GM21737 (cell line): ENCODE data around the gene CLCNKA.
"Not testable (repeated sequence)": the region's sequence is repeated elsewhere in the genome, so short reads cannot be mapped to it uniquely, and the experiment has no call there.

Experiments
- ATAC-seq: cut with Tn5 transposase; IDR thresholded peaks from one replicate; pipeline ENCODE4 v1.9.1; 2021; ENCODE audit warnings: mild to moderate bottlenecking, moderate library complexity; ENCODE audit not compliant: unreplicated experiment

The CLCNKA gene

DNA sequence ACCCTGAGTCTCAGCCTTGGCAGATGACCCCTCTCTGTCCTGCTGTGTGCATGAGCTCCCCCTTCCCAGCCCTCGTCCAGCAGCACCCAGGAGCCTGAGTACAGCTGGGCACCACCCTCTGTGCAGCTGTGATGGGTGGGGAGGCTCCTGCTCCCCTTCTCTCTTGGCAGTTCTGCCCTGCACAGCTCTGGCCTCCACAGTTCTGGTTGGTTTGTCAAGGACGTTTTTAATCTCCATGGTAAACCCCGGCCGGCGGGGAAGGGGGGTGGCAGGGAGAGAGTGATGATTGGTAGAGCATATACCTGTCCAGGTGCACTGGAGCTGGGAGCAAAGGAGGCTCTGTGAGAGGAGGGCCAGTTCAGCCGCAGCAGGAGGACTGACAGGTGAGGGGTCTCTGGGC, at the start of gene CLCNKA:
CLCNKA (plus strand) TSS at position 356 of the 400 bp plus-strand sequence. CDS start 584 bp downstream, outside the sequence.
- ATAC-seq = no peak

- no peak for ATAC-seq
These were observed 49.4 kb upstream of the CLCNKA start for GRCh38 chr1:15972409-15972808.

GRCh38 chr1:15973772-15974171, 48.1 kb upstream of the CLCNKA start:
- ATAC-seq = no peak

DNA sequence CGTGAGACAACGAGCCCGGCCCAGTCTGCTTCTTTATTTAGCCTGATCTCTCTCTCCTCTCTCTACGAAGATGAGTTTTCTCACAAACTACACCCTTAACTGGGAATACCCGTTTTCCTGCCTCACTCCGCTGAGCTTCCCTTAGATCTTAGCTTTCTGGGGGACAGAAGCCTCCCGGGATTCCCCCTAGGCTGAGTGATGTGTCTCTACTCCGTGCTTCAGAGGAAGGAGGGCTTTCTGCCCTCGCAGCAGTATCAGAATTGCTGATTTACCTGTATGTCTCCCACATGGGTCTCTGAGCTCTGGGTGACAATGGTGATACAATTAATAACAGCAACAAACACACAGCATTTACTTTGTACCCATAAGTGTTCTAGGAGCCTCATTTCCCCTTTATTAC, 47.0 kb upstream of the CLCNKA start:
- ATAC-seq = no peak

DNA sequence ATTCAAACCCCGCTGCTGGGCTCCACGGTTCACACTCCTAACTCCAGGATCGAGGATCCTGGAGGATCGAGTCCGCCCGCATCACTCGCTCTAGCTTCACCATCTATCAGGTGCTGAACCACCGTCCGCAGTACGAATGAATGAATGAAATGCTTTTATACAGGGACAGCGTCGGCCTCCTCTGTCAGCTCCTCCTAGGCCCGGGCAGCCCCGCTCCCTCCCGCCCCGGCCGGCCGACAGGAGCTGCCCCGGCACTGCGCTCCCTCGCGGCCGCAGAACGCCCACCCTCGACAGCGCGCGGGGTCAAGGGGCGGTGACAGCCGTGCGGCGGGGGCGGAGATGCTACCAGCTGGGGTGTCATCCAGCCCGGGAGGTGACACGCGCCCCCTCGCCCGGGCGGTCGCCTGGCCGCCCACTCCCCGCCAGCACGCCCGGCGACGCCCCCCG, 46.5 kb upstream of the CLCNKA start:
- ATAC-seq = peak; percentile 58

DNA sequence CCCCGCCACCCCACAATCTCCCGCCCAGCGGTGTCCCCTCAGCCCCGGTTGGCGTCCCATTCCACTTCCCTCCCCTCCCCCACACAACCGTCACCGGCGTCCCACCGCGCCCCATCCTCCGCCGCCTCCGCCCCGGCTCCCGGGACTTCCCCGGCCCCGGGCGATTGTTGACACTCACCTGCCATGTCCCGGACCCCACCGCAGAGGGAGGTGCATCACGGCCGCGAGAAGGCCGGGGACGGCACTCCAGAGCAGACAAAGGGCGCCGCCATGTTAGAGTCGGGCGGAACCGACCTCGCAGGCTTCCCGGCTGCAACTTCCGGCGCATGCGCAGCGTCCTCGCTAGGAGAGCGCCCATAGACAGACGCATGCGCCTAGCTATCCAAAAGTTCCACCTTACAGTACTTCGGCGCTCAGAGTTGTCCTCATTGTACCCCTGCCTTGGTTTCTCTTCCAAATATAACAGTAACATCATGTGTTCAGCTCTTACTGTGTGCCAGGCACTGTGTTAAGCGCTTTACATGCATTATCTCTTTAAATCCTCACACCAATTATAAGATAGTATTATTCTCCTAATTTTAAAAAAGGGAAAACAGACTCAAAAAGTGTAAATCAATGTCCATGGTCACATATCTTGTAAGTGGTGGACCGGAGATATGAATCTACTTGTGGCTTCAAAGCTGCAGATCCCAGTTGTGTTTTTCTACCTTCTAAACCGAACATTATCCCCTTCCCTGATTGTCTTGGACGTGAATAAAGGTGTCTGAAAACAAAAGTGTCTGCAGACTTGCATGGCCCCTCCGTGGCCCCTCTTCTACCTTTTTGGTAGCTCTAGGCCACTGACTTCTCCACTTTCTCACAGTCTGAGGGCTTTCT, 45.8 kb upstream of the CLCNKA start, which contains the start of gene ZBTB17:
ZBTB17 (minus strand) TSS at position 297 of the 876 bp plus-strand sequence. CDS start 27,606 bp downstream, outside the sequence.
- ATAC-seq = peak; percentile 58

DNA sequence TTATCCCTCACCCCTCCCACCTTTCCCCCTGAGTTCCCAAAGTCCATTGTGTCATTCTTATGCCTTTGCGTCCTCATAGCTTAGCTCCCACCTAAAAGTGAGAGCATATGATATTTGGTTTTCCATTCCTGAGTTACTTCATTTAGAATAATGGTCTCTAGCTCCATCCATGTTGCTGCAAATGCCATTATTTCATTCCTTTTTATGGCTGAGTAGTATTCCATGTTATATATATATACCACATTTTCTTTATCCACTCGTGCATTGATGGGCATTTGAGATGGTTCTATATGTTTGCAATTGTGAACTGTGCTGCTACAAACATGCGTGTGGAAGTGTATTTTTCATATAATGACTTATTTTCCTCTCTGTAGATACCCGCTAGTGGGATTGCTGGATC, 43.9 kb upstream of the CLCNKA start:
- not testable (repeated sequence) for ATAC-seq

- no peak for ATAC-seq
These were observed 40.2 kb upstream of the CLCNKA start for GRCh38 chr1:15981679-15982078.

DNA sequence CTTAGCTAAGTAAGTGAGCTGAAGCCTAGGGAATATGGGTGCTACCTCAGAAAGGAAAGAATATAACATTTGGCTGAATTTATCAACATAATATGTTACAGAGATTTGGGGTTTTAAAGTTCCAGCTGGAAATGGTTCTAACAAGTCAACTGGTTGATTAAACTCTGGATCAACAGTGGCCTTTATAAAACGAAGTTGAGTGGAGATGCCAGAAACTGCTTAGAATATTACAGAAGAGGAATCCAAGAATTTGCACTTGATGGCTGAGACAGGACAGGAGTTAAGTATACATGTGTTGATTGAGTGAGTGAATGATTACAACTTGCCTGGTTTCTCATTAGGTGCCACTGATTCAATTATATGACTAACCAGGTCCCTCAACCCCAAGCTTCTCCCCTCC, 38.6 kb upstream of the CLCNKA start:
- no peak for ATAC-seq

GRCh38 chr1:15985611-15986297, 36.1 kb upstream of the CLCNKA start:
- ATAC-seq = no peak

DNA sequence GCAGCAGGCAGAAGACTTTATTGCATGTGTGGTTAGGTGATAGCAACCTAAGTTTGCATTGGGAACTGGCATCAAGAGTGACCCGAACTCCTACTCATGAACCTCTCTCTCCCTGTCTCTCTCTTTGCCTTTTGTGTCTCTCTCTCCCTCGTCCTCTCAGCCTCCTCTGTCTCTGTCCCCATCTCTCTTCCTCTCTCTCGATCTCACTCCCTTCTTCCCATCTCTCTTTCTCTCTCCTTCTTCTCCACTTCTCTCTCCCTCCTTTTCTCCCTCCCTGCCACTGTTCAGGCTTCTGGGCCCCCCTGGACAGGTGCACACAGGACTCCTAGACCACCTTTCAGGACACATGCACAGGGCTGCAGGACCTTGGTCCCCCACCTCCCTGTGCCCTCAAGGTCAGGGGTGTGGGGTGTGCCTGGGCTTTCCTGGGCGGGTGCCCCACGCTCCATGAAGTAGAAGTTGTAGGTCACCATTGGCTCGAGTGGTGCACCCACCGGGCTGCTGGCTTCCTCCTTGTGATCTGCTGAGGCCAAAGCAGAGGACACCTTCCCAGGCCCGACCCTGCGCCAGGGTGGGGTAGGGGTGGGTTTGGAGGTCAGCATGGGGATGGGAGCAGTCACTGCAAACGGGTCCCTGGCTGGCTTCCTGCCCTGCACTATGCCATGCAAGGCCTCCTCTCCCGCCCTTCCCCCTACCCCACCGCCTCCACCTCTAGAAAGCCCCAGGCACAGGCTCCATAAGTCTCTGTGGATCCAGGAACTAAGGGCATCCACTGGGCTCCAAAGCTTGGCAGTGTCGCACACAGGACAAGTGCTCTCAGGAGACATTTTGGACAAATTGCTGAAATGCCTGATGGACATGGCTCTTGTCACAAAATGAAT, 32.7 kb upstream of the CLCNKA start:
- ATAC-seq = no peak

DNA sequence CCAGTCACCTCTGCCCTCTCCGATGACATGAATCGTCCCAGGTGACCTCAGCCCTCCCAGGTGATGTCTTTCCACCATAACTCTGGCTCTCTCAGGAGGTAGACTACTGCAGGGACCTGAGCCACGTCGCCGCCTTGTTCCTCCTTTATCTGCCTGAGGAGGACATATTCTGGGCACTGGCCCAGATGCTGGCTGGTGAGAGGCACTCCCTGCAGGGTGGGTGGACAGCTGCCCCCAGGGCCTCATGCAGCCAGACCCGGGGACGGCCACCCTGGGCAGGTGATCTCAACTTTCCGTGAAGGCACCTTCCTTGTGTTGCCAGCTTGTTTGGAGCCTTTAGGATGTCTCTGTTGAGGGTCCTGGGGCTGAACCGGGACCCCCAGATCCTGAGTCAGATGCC, 32.1 kb upstream of the CLCNKA start:
- ATAC-seq = no peak

DNA sequence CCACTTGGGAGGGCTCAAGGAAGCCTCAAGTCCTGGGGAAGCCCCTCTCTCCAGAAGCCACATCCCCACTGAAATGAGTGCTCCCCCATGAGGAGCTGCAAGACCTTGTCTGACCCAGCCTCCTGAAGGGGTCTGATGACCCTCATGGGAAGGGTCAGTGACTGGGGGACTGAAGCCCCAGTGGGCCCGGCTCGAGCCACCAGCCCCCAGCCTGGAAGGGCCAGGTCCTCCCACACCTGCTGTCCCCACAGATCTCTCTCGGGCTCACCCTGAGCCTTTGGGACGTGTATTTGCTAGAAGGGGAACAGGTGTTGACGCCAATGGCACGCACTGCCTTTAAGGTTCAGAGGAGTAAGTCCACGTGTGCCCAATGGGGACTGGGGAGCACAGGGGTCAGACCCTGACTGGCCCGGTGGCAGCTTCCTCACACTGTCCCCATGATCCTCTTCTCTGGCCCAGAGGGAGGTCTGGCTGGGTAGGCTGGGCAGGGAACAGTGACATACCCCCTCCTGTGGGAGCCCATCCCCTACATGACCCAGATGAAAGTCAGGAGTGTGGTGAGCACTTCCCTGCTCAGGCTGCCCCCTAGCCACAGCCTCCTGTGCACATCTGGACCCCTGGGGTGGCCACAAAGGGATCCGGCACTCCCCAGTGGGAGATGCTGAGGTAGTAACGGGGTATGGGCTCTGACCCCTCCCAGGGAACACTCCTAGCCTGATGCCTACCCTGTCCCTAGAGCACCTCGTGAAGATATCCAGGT, 30.2 kb upstream of the CLCNKA start:
- ATAC-seq = no peak

DNA sequence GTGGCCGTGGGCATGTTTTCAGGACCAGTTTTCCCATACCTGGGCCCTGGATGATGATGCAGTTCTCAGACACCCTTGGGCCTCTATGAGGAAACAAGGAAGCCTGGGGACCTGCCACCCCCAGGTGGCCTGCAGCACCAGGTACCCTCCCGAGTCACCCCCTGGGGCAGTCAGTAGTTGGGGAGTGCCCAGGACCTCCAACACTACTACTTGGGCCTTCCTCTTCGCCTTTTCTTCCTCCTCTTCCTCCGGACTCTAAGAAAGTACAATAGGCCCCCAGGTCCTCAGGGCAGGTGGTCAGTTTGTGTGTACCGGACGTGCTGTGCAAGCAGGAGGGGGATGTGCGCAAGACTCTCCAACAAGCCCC, 29.7 kb upstream of the CLCNKA start:
- ATAC-seq = no peak

DNA sequence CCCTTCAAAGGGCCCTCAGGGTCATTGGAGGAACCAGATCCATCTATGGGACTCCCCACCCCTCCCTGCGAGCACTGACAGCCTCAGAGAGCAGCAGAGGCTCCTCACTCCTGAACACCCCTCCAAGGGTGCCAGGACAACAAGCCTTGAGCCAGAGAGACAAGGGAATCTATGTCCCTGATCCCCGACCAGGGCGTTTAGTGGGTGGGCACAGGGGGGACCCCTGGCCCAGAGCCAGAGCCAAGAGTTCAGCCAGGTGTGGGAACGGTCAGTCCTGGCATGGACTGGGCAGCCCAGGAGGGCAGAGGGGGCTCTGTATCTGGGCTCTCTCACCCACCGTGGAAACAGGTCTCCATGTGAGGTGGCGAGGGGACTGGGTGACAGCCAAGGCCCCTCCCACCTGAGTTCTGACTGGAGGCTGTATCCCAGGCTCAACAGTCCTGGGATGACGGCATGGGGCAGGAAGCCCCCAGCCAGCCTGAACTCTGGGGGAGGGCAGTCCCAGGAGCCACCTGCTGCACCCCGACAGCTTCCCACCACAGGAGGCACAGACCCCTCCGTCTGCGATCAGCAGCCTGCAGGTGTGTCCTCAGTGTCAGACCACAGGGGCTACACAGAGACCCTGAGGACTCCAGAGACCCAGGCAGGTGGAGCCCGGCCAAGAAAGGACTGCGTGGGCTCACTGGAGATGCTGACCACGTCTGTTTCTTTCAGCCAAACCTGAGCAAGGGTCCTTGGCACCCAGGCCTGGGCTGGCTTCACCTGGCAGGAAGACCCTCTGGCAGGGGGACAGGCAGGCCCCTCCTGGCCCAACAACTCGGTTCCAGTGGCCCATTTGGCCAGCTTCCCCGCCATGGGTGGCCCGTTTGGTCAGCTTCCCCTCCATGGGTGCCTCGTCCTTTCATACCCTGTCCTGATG, 29.0 kb upstream of the CLCNKA start:
- no peak for ATAC-seq

DNA sequence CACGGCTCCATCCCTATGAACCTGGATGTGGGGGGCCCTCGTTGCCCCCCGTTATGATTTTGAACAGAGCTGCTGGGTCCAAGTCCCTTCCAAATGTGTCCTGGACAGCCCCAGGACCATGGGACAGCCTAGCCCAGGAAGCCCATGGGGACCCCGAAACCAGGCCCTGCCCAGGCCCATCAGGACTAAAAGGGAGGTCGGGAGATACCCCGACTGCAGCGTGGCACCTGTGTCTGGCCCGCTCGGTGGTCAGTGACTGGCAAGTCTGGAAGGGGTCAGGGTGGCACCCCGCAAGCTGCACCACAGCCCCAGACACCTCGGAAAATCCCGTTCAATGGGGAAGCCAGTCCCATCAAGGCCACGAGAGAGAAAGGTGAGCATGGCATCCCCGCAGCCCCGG, 28.2 kb upstream of the CLCNKA start:
- no peak for ATAC-seq

GRCh38 chr1:15994081-15994480, 27.8 kb upstream of the CLCNKA start:
- ATAC-seq = no peak

- no peak for ATAC-seq
These were observed 27.1 kb upstream of the CLCNKA start for GRCh38 chr1:15994590-15995351.
